HCT116 (cell line): ENCODE measurements around the gene RELB. TPM values are rescaled to one million over a fixed set of nuclear protein-coding genes. Genes with fewer than 3 reads are reported as not detected.
"Not testable (repeated sequence)": the region's sequence is repeated elsewhere in the genome, so short reads cannot be mapped to it uniquely, and the experiment has no call there.

Source experiments
- ATAC-seq: fragments of 200-7000 bp; cut with Tn5 transposase; 2 replicates; pipeline ENCODE4 v1.9.1; 2020; ENCODE audit warnings: mild to moderate bottlenecking, moderate library complexity
- BruUV-seq: library from RNA; stranded (reverse); fragments of 400-500 nt; replicated peaks from 2 replicates; lab custom pipeline; 2021; lab: Mats Ljungman, UMichigan
- CTCF ChIA-PET: fragments of 300-600 bp; sonication (Branson Sonifier 250); formaldehyde crosslinking; loops from one replicate; lab custom pipeline; 2021; ENCODE audit warnings: antibody characterized with exemption; lab: Charles Lee
- POLR2A ChIA-PET: fragments of 300-600, 350-600 bp; sonication (Branson Sonifier 250); formaldehyde crosslinking; loops from one replicate; lab custom pipeline; 2021; ENCODE audit warnings: antibody characterized with exemption; lab: Charles Lee
- RAD21 ChIA-PET, 2 experiments: fragments of 300-600 bp; sonication (Branson Sonifier 250); formaldehyde crosslinking; loops; one replicate each; lab custom pipeline; 2023; ENCODE audit warnings: low total read pairs in 2 of 2; ENCODE audit not compliant: uncharacterized antibody in 2 of 2, unreplicated experiment in 2 of 2, low non-redundant PET in 1 of 2; lab: Charles Lee
- DNase-seq: peaks from one replicate; pipeline ENCODE4 v3.0.0-alpha.2; 2010; ENCODE audit warnings: low read depth, low spot score
- H2AFZ ChIP-seq: fragments of 200-600 bp; shearing (Covaris generic), sonication (generic); 2 replicates; pipeline ENCODE4 v1.6.1; 2017; ENCODE audit warnings: low read depth, mixed run types, mixed read lengths, antibody characterized with exemption, low read length; ENCODE audit not compliant: poor library complexity, severe bottlenecking
- H3K27ac ChIP-seq: 2 replicates; pipeline ENCODE4 v1.5.1; 2012; ENCODE audit warnings: low read depth, low read length
- H3K27me3 ChIP-seq: fragments of 200-600 bp; sonication (generic); 2 replicates; pipeline ENCODE4 v1.6.1; 2016; ENCODE audit warnings: mixed run types, low read length, mixed read lengths; ENCODE audit not compliant: insufficient read depth
- H3K36me3 ChIP-seq, 2 experiments: fragments of 200-500 bp in 1 of 2; fragments of 200-600 bp in 1 of 2; sonication (Bioruptor generic) in 1 of 2; sonication (generic) in 1 of 2; 2 replicates each; pipeline versions ENCODE4 v1.5.1 to v1.6.1; 2014 to 2016; ENCODE audit warnings: low read length in 2 of 2, inconsistent platforms in 1 of 2, mixed read lengths in 1 of 2, mixed run types in 1 of 2; ENCODE audit not compliant: insufficient read depth in 2 of 2, control insufficient read depth in 1 of 2
- H3K4me1 ChIP-seq, 2 experiments: fragments of 200-600 bp in 1 of 2; sonication (generic) in 1 of 2; 2 replicates each; pipeline versions ENCODE4 v1.5.1 to v1.6.1; 2012 to 2017; ENCODE audit warnings: low read length in 2 of 2, inconsistent platforms in 1 of 2, mild to moderate bottlenecking in 1 of 2, mixed read lengths in 1 of 2, mixed run types in 1 of 2, moderate library complexity in 1 of 2; ENCODE audit not compliant: insufficient read depth in 2 of 2, control insufficient read depth in 1 of 2
- H3K4me2 ChIP-seq: fragments of 200-600 bp; sonication (generic); 2 replicates; pipeline ENCODE4 v1.6.1; 2017; ENCODE audit warnings: mixed run types, low read length, mixed read lengths
- H3K4me3 ChIP-seq, 2 experiments: fragments of 200-600 bp in 1 of 2; sonication (generic) in 1 of 2; replicated peaks in 1 of 2; 2 replicates each; pipeline ENCODE4 v1.5.1; 2011 to 2016; ENCODE audit warnings: low read length in 2 of 2, control low read depth in 1 of 2, low read depth in 1 of 2, mild to moderate bottlenecking in 1 of 2, mixed read lengths in 1 of 2, mixed run types in 1 of 2
- H3K79me2 ChIP-seq: fragments of 200-600 bp; sonication (generic); 2 replicates; pipeline ENCODE4 v1.6.1; 2017; ENCODE audit warnings: mild to moderate bottlenecking, mixed run types, low read length, moderate library complexity, mixed read lengths; ENCODE audit not compliant: insufficient read depth
- H3K9ac ChIP-seq: fragments of 200-600 bp; sonication (generic); 2 replicates; pipeline ENCODE4 v1.6.1; 2016; ENCODE audit warnings: low read length, mixed read lengths
- H3K9me2 ChIP-seq: fragments of 200-600 bp; sonication (generic), shearing (Covaris generic); 2 replicates; pipeline ENCODE4 v1.6.1; 2017; ENCODE audit warnings: mixed run types, mild to moderate bottlenecking, moderate library complexity; ENCODE audit not compliant: insufficient read depth
- H3K9me3 ChIP-seq, 2 experiments: fragments of 200-500 bp in 1 of 2; fragments of 200-600 bp in 1 of 2; sonication (Bioruptor generic) in 1 of 2; sonication (generic) in 1 of 2; 2 replicates each; pipeline ENCODE4 v1.6.1; 2014 to 2017; ENCODE audit warnings: low read length in 2 of 2, mixed read lengths in 2 of 2, inconsistent platforms in 1 of 2, low read depth in 1 of 2, mild to moderate bottlenecking in 1 of 2, mixed run types in 1 of 2, moderate library complexity in 1 of 2; ENCODE audit not compliant: control insufficient read depth in 1 of 2, insufficient read depth in 1 of 2
- H4K20me1 ChIP-seq: fragments of 200-600 bp; sonication (generic), shearing (Covaris generic); 2 replicates; pipeline ENCODE4 v1.6.1; 2017; ENCODE audit warnings: mixed run types, mild to moderate bottlenecking, moderate library complexity; ENCODE audit not compliant: insufficient read depth
- CBX3 ChIP-seq: IDR thresholded peaks from 2 replicates; pipeline ENCODE4 v1.6.1; 2012; ENCODE audit warnings: low read depth
- EGR1 ChIP-seq: IDR thresholded peaks from 2 replicates; pipeline ENCODE4 v1.6.1; 2012; ENCODE audit warnings: low read depth
- ELF1 ChIP-seq: IDR thresholded peaks from 2 replicates; pipeline ENCODE4 v1.6.1; 2012; ENCODE audit warnings: low read depth, borderline replicate concordance
- EZH2 ChIP-seq: fragments of 200-600 bp; sonication (generic); IDR thresholded peaks from 2 replicates; pipeline ENCODE4 v1.6.1; 2017; ENCODE audit warnings: antibody characterized with exemption, mixed run types
- EZH2phosphoT487 ChIP-seq: fragments of 200-600 bp; IDR thresholded peaks from 2 replicates; pipeline ENCODE4 v1.6.1; 2018; ENCODE audit warnings: antibody characterized with exemption, borderline replicate concordance
- FOSL1 ChIP-seq: IDR thresholded peaks from 2 replicates; pipeline ENCODE4 v1.6.1; 2012; ENCODE audit warnings: low read depth
- JUND ChIP-seq: IDR thresholded peaks from 2 replicates; pipeline ENCODE4 v1.6.1; 2012
- RAD21 ChIP-seq: IDR thresholded peaks from 2 replicates; pipeline ENCODE4 v1.6.1; 2012; ENCODE audit warnings: low read depth, mild to moderate bottlenecking
- SIN3A ChIP-seq: IDR thresholded peaks from 2 replicates; pipeline ENCODE4 v1.6.1; 2012; ENCODE audit warnings: low read depth
- SP1 ChIP-seq: IDR thresholded peaks from 2 replicates; pipeline ENCODE4 v1.6.1; 2012; ENCODE audit warnings: low read depth
- YY1 ChIP-seq: IDR thresholded peaks from 2 replicates; pipeline ENCODE4 v1.6.1; 2011; ENCODE audit warnings: low read length, low read depth, moderate library complexity, mild to moderate bottlenecking; ENCODE audit not compliant: insufficient replicate concordance; ENCODE audit errors: extremely low read depth
- ZNF274 ChIP-seq: fragments of 200-500 bp; sonication (Bioruptor generic); IDR thresholded peaks from 2 replicates; pipeline ENCODE4 v1.6.1; 2014; ENCODE audit warnings: mild to moderate bottlenecking, low read depth, low read length, inconsistent platforms
- intact Hi-C: fragments of 100-400 bp; cut with micrococcal nuclease; formaldehyde crosslinking; loops from 2 replicates; pipeline ENCODE4 v1.10.0; 2022
- total RNA-seq: library from RNA; stranded (reverse); gene quantifications from one replicate; pipeline ENCODE4 v1.2.1, GENCODE V29; 2021; ENCODE audit not compliant: unreplicated experiment

Gene RELB
- total RNA-seq, 1 experiment from 2014 or later, result 12.9 TPM

- H3K9ac ChIP-seq, H3K4me1 ChIP-seq, H3K4me3 ChIP-seq, ATAC-seq, DNase-seq, intact Hi-C loops, H3K4me2 ChIP-seq, H3K27ac ChIP-seq, H3K9me2 ChIP-seq, H3K79me2 ChIP-seq, H2AFZ ChIP-seq, CTCF ChIA-PET, H3K27me3 ChIP-seq, POLR2A ChIA-PET, BruUV-seq, H4K20me1 ChIP-seq, H3K9me3 ChIP-seq: not testable (repeated sequence)
- peaks cover 26 to 31% of the 10 kb centered on the region in 2 experiments; a peak in 3 of 4 replicates for H3K36me3 ChIP-seq
- RAD21 ChIA-PET, result interaction anchor here in 1 of 2 experiments (0.7 kb wide), 1 partner anchor 181 kb away, joined by 3 read pairs; no protein-coding TSS in a partner anchor
Measured at GRCh38 chr19:44971451-44971850, 29.8 kb upstream of the RELB start.

- Histone ChIP-seq H3K4me2 (no peak overlapping the region), H3K4me3 (no peak overlapping the region), H3K4me1 (no peaks in the 10 kb centered on the region), H3K9ac (no peak overlapping the region), H3K79me2 (0 out of 2 replicates have a peak, but pooled peaks cover 3% of the 10 kb centered on the region), H3K9me2 (no peaks in the 10 kb centered on the region), H3K9me3 (no peaks in the 10 kb centered on the region), H3K27me3 (no peaks in the 10 kb centered on the region), H3K27ac (no peak overlapping the region), H4K20me1 (no peaks in the 10 kb centered on the region), H2AFZ (no peak overlapping the region), H3K36me3 (peaks cover 36% of the 10 kb centered on the region in 2 experiments; a peak in 3 of 4 replicates)
- ChIA-PET CTCF (no interaction called here), POLR2A (no interaction called here), RAD21 (no interaction called here)
- TF ChIP-seq ELF1, result no peak
- TF ChIP-seq SP1, result no peak
- no peak for TF ChIP-seq EGR1
- TF ChIP-seq JUND, result no peak
- no peak for TF ChIP-seq EZH2phosphoT487
- TF ChIP-seq ZNF274, result no peak
- no peak for TF ChIP-seq EZH2
- TF ChIP-seq YY1, result no peak
- TF ChIP-seq SIN3A, result no peak
- no peak for TF ChIP-seq RAD21
- TF ChIP-seq FOSL1, result no peak
- TF ChIP-seq CBX3, result no peak
- no TSS peak for BruUV-seq
- no peak for DNase-seq
- no peak for ATAC-seq
- intact Hi-C loops, result no loop called here
Measured at GRCh38 chr19:44972802-44973201, 28.5 kb upstream of the RELB start.
